Measurements from ENCODE around the gene RETSAT. TPM values are rescaled to one million over a fixed set of nuclear protein-coding genes. Genes with fewer than 3 reads are reported as not detected.
"Not testable (repeated sequence)": the region's sequence is repeated elsewhere in the genome, so short reads cannot be mapped to it uniquely, and the experiment has no call there.

The RETSAT gene
- total RNA-seq, 1 donor from 2014 or later = 17.1 TPM

DNA sequence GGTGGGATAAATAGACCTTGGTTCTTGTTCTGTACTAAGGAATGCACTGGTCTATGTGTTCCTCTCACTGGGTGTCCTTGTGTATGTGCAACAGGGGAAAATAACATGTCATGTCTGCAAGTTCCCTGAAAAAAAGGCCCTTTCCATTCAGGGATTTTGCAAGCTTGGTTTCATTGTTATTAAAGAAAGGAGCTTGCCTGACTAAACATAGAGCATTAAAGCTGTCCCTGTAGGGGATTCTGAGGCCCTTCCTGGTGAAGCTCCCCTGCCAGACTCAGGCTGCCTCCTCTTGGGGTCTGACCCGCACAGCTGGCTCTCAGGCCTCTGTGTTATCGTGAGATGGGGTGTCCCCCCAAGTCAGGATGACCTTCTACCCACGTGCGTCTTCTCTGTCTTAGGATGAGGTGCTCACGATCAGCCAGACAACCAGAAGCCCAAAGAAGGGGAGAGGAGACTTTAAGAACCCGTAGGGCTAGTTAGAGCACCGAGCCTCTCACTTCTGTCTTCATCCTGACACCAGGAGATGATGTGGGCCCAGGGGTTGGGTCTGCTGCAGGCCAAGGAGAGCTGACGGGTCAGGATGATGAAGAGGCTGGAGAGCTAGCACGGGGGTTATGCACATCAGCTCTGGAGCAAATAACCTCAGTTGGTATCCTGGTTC, 34.7 kb upstream of the RETSAT start:
- intact Hi-C loops (cut with micrococcal nuclease) = no loop called here
- Mint-ChIP-seq H3K4me1 (peaks cover 27% of the 10 kb centered on the region), H3K4me3 (no peak overlapping the region), H3K36me3 (ENCODE audit: low read depth) (peaks cover 65% of the 10 kb centered on the region), H3K27ac (peak overlapping the region; percentile 35), H3K27me3 (no peaks in the 10 kb centered on the region), H3K9me3 (no peaks in the 10 kb centered on the region)
- DNase-seq = no peak
- TF ChIP-seq, protein P1, sequence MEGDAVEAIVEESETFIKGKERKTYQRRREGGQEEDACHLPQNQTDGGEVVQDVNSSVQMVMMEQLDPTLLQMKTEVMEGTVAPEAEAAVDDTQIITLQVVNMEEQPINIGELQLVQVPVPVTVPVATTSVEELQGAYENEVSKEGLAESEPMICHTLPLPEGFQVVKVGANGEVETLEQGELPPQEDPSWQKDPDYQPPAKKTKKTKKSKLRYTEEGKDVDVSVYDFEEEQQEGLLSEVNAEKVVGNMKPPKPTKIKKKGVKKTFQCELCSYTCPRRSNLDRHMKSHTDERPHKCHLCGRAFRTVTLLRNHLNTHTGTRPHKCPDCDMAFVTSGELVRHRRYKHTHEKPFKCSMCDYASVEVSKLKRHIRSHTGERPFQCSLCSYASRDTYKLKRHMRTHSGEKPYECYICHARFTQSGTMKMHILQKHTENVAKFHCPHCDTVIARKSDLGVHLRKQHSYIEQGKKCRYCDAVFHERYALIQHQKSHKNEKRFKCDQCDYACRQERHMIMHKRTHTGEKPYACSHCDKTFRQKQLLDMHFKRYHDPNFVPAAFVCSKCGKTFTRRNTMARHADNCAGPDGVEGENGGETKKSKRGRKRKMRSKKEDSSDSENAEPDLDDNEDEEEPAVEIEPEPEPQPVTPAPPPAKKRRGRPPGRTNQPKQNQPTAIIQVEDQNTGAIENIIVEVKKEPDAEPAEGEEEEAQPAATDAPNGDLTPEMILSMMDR (IDR thresholded peaks at IDR 0.05) = no peak
- no peak for ATAC-seq (ENCODE audit: low read depth)
- POLR2A ChIA-PET = interaction anchor here (1.1 to 1.7 kb wide), 3 partner anchors 35 to 150 kb away, joined by 4 to 8 read pairs (median 5); partner anchors contain the start of genes ELMOD3, MAT2A, RETSAT and TGOLN2
- CTCF ChIA-PET = interaction anchor here (0.8 to 7.9 kb wide), 3 partner anchors 152 to 162 kb away, joined by 3 to 105 read pairs (median 6); no protein-coding TSS in a partner anchor

DNA sequence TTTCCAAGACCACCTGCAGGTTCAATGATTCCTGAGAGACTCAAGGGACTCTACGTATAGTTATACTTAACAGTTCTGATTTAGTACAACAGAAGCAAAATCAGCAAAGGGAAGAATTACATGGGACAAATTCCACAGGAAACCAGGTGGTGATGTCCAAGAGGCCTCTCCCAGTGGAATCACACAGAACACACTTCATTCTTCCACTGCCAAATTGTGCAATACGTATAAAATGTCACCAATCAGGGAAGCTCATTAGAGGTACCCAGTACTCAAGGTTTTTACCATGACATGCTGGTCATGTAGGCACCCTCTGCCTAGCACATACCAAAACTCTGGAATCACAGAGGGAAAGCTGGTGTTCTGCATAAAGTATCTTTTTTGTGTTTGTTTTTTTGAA, 33.4 kb upstream of the RETSAT start:
- H3K4me3 Mint-ChIP-seq = no peak overlapping the region
- peaks cover 68% of the 10 kb centered on the region for H3K36me3 Mint-ChIP-seq (ENCODE audit: low read depth)
- ChIA-PET CTCF (interaction anchor here (1.0 to 7.9 kb wide), 2 partner anchors 36 to 163 kb away, joined by 3 to 105 read pairs; no protein-coding TSS in a partner anchor), POLR2A (interaction anchor here (0.6 to 0.7 kb wide), 2 partner anchors 161 to 239 kb away, joined by 3 read pairs; no protein-coding TSS in a partner anchor)
- ATAC-seq (ENCODE audit: low read depth) = no peak
- peaks cover 17% of the 10 kb centered on the region for H3K4me1 Mint-ChIP-seq
- intact Hi-C loops (cut with micrococcal nuclease) = no loop called here
- no peak for DNase-seq
- TF ChIP-seq, protein P1 (IDR thresholded peaks at IDR 0.05) = no peak
- H3K27me3 Mint-ChIP-seq = no peaks in the 10 kb centered on the region
- no peak overlapping the region for H3K27ac Mint-ChIP-seq
- H3K9me3 Mint-ChIP-seq = no peaks in the 10 kb centered on the region

DNA sequence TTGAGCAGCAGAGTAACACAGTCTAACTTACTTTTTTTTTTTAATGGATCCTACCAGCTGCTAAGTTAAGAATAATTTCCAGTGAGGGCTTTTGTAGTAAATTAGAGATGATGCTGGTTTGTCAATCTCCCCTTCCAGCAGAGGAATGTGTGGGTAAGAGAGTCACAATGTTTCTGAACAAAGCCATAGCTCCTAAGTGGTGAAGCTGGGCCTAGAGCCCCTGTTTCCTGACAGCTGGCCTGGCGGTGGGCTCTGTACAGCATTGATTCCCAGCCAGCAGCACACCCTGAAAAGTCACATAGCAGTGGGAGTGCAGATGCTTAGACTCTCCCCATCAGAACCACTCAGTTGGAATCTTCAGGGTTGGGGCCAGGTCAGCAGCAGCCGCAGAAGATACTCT, 31.4 kb upstream of the RETSAT start:
- H3K4me1 Mint-ChIP-seq = no peaks in the 10 kb centered on the region
- no peaks in the 10 kb centered on the region for H3K27me3 Mint-ChIP-seq
- H3K9me3 Mint-ChIP-seq = no peaks in the 10 kb centered on the region
- H3K4me3 Mint-ChIP-seq = no peak overlapping the region
- TF ChIP-seq, protein P1 (IDR thresholded peaks at IDR 0.05) = no peak
- peaks cover 67% of the 10 kb centered on the region for H3K36me3 Mint-ChIP-seq (ENCODE audit: low read depth)
- ATAC-seq (ENCODE audit: low read depth) = no peak
- intact Hi-C loops (cut with micrococcal nuclease) = no loop called here
- no peak overlapping the region for H3K27ac Mint-ChIP-seq
- ChIA-PET POLR2A (interaction anchor here (0.9 to 1.5 kb wide), 2 partner anchors 23 to 31 kb away, joined by 3 to 4 read pairs; partner anchors contain the start of genes ELMOD3 and RETSAT), CTCF (no interaction called here)
- DNase-seq = no peak

DNA sequence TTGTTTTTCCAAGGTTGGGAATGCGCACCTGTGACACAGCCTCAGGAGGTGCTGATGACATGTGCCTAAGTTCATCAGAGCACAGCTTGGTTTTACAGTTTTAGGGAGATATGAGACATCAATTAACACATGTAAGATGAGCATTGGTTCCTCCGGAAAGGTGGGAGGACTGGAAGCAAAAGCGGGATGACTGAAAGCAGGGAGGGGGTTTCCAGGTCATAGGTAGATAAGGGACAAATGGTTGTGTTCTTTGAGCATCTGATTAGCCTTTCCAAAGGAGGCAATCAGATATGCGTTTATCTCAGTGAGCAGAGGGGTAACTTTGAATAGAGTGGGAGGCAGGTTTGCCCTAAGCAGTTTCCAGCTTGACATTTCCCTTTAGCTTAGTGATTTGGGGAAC, 29.5 kb upstream of the RETSAT start:
- no peaks in the 10 kb centered on the region for H3K9me3 Mint-ChIP-seq
- peaks cover 63% of the 10 kb centered on the region for H3K36me3 Mint-ChIP-seq (ENCODE audit: low read depth)
- POLR2A ChIA-PET = interaction anchor here (1.3 kb wide), 1 partner anchor 8 kb away, joined by 6 read pairs; no protein-coding TSS in a partner anchor
- no peaks in the 10 kb centered on the region for H3K4me1 Mint-ChIP-seq
- no peak for DNase-seq
- CTCF ChIA-PET = no interaction called here
- intact Hi-C loops (cut with micrococcal nuclease) = no loop called here
- H3K27ac Mint-ChIP-seq = no peak overlapping the region
- no peaks in the 10 kb centered on the region for H3K27me3 Mint-ChIP-seq
- TF ChIP-seq, protein P1 (IDR thresholded peaks at IDR 0.05) = no peak
- ATAC-seq (ENCODE audit: low read depth) = no peak
- H3K4me3 Mint-ChIP-seq = no peak overlapping the region

DNA sequence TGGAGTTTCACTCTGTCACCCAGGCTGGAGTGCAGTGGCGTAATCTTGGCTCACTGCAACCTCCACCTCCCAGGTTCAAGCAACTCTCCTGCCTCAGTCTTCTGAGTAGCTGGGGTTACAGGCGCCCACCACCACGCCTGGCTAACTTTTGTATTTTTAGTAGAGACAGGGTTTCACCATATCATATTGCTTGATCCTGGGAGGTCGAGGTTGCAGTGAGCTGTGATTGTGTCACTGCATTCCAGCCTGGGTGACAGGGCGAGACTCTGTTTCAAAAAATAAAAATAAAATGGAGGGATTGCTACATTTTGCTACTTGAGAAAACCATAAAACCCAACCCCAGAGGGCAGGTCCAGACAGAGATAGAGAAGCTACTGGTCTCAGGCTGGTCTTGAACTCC, 28.8 kb upstream of the RETSAT start:
- H3K36me3 Mint-ChIP-seq (ENCODE audit: low read depth) = peaks cover 63% of the 10 kb centered on the region
- ATAC-seq (ENCODE audit: low read depth); H3K27me3 Mint-ChIP-seq; DNase-seq; H3K27ac Mint-ChIP-seq; H3K4me3 Mint-ChIP-seq; H3K4me1 Mint-ChIP-seq; CTCF ChIA-PET; intact Hi-C loops (cut with micrococcal nuclease); H3K9me3 Mint-ChIP-seq: not testable (repeated sequence)
- POLR2A ChIA-PET = interaction anchor here (0.6 to 1.3 kb wide), 3 partner anchors 9 to 158 kb away, joined by 4 to 6 read pairs (median 6); no protein-coding TSS in a partner anchor

All from activated B cell treated with CpG ODN at 0.5 μM for 24 hours (primary cell).